ENCODE results near the gene STYK1. TPM values are rescaled to one million over a fixed set of nuclear protein-coding genes. Genes with fewer than 3 reads are reported as not detected.

The STYK1 gene
- total and polyA plus RNA-seq, 10 of the 15 experiments (the other 5 are each of a cell fraction or from before 2014, with no cell fraction given) = 0.62 to 1.2 (median 0.82) TPM; not detected in 1

DNA sequence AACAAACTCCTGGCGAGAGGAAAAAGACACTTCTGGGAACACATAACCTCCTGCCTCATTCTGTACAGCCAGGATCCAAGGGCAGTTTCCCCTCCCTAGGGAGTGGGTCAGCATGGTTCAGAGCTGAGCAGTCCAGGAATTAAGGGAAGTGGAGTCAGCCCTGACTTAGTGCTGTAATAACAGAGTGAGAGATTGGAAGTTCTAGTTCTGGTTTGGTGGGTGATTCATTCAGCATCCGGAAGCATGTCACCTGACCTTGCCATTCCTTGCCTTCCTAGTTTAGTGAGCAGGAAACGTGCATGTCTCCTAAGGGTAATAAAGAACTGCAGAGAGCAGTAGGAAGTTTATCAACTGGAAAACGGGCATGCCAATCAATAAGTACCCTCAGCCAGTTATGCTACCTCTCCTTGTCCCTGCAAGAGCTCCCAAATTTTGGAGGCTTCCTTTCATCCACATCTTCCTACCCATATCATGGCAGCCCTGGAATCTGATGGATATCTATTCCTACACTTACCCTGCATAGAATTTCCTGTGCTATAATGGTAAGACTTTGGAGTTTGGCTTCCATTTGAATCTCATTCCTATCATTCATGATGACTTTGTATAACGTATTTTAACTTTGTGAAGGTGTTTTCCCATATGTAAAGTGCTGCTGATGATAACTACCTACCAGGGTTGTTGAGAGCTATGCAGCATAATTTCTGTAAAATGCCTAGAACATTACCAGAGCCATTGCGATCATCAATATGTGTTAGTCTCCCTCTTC is 31.9 kb downstream of the STYK1 start:
- H3K79me2 ChIP-seq (ENCODE audit: control insufficient read depth, insufficient read depth, low read length) = no peaks in the 10 kb centered on the region
- H3K27ac ChIP-seq (ENCODE audit: control insufficient read depth, insufficient read depth) = no peak overlapping the region
- POLR2A ChIA-PET = interaction anchor here (0.6 kb wide), 1 partner anchor 1408 kb away, joined by 7 read pairs; no protein-coding TSS in a partner anchor
- SMC1A ChIA-PET (ENCODE audit: uncharacterized antibody, unreplicated experiment) = interaction anchor here (0.6 kb wide), 2 partner anchors 13 kb away, joined by 3 read pairs; no protein-coding TSS in a partner anchor
- in situ Hi-C loops (cut with MboI) = loop anchor here (25.0 kb wide), 1 partner anchor 105 kb away; no protein-coding TSS in a partner anchor
- H3K4me1 ChIP-seq (ENCODE audit: control insufficient read depth, insufficient read depth, low read length) = no peaks in the 10 kb centered on the region
- intact Hi-C loops (cut with micrococcal nuclease; ENCODE audit: unreplicated experiment) = no loop called here
- DNase-seq (ENCODE audit: low read depth, low spot score) = no peak
- no peak overlapping the region for H3K9ac ChIP-seq (ENCODE audit: control insufficient read depth, insufficient read depth, low read length)
- TF ChIP-seq SMC3 (IDR thresholded peaks at IDR 0.05; ENCODE audit: borderline replicate concordance, low read length) (no peak), NFXL1 (IDR thresholded peaks at IDR 0.05; ENCODE audit: borderline replicate concordance) (no peak), SP1 (IDR thresholded peaks at IDR 0.05; ENCODE audit: low read depth, low read length) (no peak), FOXK2 (IDR thresholded peaks at IDR 0.05) (no peak), EP300 (IDR thresholded peaks at IDR 0.05; ENCODE audit: borderline replicate concordance in 1 of 2, control insufficient read depth in 1 of 2, low read depth in 2 of 2, low read length in 2 of 2) (no peak), CBFB (IDR thresholded peaks at IDR 0.05; ENCODE audit: low read depth) (no peak), PAX5 (IDR thresholded peaks at IDR 0.05; ENCODE audit: borderline replicate concordance, low read depth, low read length) (no peak), FOS (IDR thresholded peaks at IDR 0.05; ENCODE audit: borderline replicate concordance, extremely low read depth, insufficient read length) (no peak), STAT3 (IDR thresholded peaks at IDR 0.05; ENCODE audit: low read depth, low read length) (no peak)
- TF ChIP-seq, protein P1, sequence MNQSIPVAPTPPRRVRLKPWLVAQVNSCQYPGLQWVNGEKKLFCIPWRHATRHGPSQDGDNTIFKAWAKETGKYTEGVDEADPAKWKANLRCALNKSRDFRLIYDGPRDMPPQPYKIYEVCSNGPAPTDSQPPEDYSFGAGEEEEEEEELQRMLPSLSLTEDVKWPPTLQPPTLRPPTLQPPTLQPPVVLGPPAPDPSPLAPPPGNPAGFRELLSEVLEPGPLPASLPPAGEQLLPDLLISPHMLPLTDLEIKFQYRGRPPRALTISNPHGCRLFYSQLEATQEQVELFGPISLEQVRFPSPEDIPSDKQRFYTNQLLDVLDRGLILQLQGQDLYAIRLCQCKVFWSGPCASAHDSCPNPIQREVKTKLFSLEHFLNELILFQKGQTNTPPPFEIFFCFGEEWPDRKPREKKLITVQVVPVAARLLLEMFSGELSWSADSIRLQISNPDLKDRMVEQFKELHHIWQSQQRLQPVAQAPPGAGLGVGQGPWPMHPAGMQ (IDR thresholded peaks at IDR 0.05; ENCODE audit: borderline replicate concordance) = no peak
- TF ChIP-seq, protein P2, sequence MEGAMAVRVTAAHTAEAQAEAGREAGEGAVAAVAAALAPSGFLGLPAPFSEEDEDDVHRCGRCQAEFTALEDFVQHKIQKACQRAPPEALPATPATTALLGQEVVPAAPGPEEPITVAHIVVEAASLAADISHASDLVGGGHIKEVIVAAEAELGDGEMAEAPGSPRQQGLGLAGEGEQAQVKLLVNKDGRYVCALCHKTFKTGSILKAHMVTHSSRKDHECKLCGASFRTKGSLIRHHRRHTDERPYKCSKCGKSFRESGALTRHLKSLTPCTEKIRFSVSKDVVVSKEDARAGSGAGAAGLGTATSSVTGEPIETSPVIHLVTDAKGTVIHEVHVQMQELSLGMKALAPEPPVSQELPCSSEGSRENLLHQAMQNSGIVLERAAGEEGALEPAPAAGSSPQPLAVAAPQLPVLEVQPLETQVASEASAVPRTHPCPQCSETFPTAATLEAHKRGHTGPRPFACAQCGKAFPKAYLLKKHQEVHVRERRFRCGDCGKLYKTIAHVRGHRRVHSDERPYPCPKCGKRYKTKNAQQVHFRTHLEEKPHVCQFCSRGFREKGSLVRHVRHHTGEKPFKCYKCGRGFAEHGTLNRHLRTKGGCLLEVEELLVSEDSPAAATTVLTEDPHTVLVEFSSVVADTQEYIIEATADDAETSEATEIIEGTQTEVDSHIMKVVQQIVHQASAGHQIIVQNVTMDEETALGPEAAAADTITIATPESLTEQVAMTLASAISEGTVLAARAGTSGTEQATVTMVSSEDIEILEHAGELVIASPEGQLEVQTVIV (IDR thresholded peaks at IDR 0.05; ENCODE audit: borderline replicate concordance, partially characterized antibody) = no peak
- CTCF ChIA-PET = interaction anchor here (0.6 kb wide), 1 partner anchor 46 kb away, joined by 3 read pairs; no protein-coding TSS in a partner anchor
- no peak for FAIRE-seq
- WGBS (ENCODE audit: insufficient coverage, insufficient replicate concordance, low lambda C conversion rate, missing lambda C conversion rate) = 18% methylated on average over 6 of the region's 6 CpGs
- no peak overlapping the region for H3K4me3 ChIP-seq
- no peak for ATAC-seq
- peaks cover 2% of the 10 kb centered on the region; the same call in 1 of the 3 replicates for H3K9me3 ChIP-seq (replicated peaks; ENCODE audit: control insufficient read depth, insufficient read depth, low read length)
- H2AFZ ChIP-seq (ENCODE audit: control insufficient read depth, low read depth, low read length) = no peak overlapping the region
- RAD21 ChIA-PET (ENCODE audit: unreplicated experiment) = no interaction called here
- no peak overlapping the region for H3K4me2 ChIP-seq (ENCODE audit: control insufficient read depth, insufficient read depth)
- no peaks in the 10 kb centered on the region; a peak in 1 of 4 replicates for H3K27me3 ChIP-seq (replicated peaks in 1 of 2; ENCODE audit: control insufficient read depth in 2 of 2, insufficient read depth in 2 of 2, low read length in 1 of 2)
- no TSS peak for BruUV-seq (replicated peaks)
- H3K36me3 ChIP-seq (ENCODE audit: control insufficient read depth in 2 of 2, insufficient read depth in 2 of 2, low read length in 1 of 2) = no peaks in the 10 kb centered on the region
- H4K20me1 ChIP-seq (ENCODE audit: control insufficient read depth, insufficient read depth) = no peaks in the 10 kb centered on the region

All from GM12878 (cell line).